Measurements from ENCODE around the gene SIKE1. TPM values are rescaled to one million over a fixed set of nuclear protein-coding genes. Genes with fewer than 3 reads are reported as not detected.

The SIKE1 gene
- total RNA-seq, 1 experiment from 2014 or later = 104 TPM

DNA sequence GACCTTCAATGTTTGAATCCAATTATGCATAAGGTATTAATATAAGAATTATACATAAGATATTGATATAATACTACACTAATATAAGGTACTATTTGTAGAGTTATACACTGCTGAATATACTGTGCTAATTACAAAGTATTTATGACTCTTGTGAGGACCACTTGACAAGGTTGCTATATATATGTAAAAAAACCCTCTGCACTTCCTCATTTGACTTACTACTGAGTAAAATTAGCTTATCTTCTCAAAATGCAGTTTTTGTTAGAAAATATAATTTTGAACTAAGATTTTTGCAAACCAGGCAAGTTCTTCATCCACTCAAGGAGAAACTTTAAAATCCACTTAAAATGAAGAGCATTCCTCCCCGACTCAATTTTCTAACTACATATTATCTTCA, 8.5 kb downstream of the SIKE1 start:
- ChIA-PET CTCF (no interaction called here), POLR2A (ENCODE audit: unreplicated experiment) (no interaction called here)
- Histone ChIP-seq H2AFZ (ENCODE audit: low read length) (no peak overlapping the region), H3K27me3 (ENCODE audit: low read length) (no peaks in the 10 kb centered on the region), H3F3A (ENCODE audit: low read length, unreplicated experiment) (no peaks in the 10 kb centered on the region), H3K79me2 (ENCODE audit: low read length) (no peaks in the 10 kb centered on the region), H3K27ac (ENCODE audit: low read length) (no peak overlapping the region), H4K20me1 (ENCODE audit: low read length) (no peaks in the 10 kb centered on the region), H3K36me3 (ENCODE audit: low read depth, low read length) (peaks cover 27% of the 10 kb centered on the region; the same call in 1 of the 2 replicates), H3K4me3 (ENCODE audit: low read length) (no peak overlapping the region), H3K4me2 (ENCODE audit: low read length) (no peak overlapping the region), H3K4me1 (ENCODE audit: insufficient read depth, low read length) (no peaks in the 10 kb centered on the region; the same call in 1 of the 2 replicates), H3K9me2 (replicated peaks; ENCODE audit: low read length) (no peaks in the 10 kb centered on the region), H3K9ac (ENCODE audit: low read length) (no peak overlapping the region), H3K9me3 (ENCODE audit: low read length) (no peaks in the 10 kb centered on the region)
- DNase-seq (no peak), ATAC-seq (no peak)
- intact Hi-C loops (cut with micrococcal nuclease) = no loop called here
- TF ChIP-seq EZH2phosphoT487 (IDR thresholded peaks at IDR 0.05; ENCODE audit: borderline replicate concordance, low read length) (no peak), EZH2 (IDR thresholded peaks at IDR 0.05; ENCODE audit: low read length, unreplicated experiment) (no peak)
- TF ChIP-seq, protein P1, sequence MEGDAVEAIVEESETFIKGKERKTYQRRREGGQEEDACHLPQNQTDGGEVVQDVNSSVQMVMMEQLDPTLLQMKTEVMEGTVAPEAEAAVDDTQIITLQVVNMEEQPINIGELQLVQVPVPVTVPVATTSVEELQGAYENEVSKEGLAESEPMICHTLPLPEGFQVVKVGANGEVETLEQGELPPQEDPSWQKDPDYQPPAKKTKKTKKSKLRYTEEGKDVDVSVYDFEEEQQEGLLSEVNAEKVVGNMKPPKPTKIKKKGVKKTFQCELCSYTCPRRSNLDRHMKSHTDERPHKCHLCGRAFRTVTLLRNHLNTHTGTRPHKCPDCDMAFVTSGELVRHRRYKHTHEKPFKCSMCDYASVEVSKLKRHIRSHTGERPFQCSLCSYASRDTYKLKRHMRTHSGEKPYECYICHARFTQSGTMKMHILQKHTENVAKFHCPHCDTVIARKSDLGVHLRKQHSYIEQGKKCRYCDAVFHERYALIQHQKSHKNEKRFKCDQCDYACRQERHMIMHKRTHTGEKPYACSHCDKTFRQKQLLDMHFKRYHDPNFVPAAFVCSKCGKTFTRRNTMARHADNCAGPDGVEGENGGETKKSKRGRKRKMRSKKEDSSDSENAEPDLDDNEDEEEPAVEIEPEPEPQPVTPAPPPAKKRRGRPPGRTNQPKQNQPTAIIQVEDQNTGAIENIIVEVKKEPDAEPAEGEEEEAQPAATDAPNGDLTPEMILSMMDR (conservative IDR thresholded peaks at IDR 0.05; ENCODE audit: low read depth, low read length) = no peak
- no TSS peak for BruUV-seq (replicated peaks)

DNA sequence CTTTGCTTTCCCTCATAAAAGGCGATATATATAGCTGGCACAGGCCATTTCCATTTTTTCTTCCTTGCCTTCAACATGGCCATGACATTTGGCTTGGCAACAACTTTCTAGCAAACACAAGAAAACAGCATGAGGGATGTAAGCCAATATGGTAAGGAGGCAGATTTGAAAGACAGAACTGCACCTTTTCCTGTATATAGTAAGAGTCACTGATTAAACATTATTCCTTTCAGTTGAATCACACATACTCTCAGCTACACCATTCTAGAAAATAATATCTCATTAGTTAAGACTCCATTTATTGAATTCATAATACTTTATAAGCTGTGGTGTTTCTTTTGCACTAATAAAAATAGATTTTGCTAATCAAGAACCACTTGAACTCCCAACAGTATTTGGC, 9.5 kb downstream of the SIKE1 start:
- no peaks in the 10 kb centered on the region for H3K27me3 ChIP-seq (ENCODE audit: low read length)
- no peak overlapping the region for H3K4me3 ChIP-seq (ENCODE audit: low read length)
- no peak overlapping the region for H2AFZ ChIP-seq (ENCODE audit: low read length)
- ChIA-PET CTCF (no interaction called here), POLR2A (ENCODE audit: unreplicated experiment) (no interaction called here)
- H3K9me2 ChIP-seq (replicated peaks; ENCODE audit: low read length) = no peaks in the 10 kb centered on the region
- intact Hi-C loops (cut with micrococcal nuclease) = no loop called here
- H4K20me1 ChIP-seq (ENCODE audit: low read length) = no peaks in the 10 kb centered on the region
- DNase-seq (no peak), ATAC-seq (peak; percentile 64)
- H3K9ac ChIP-seq (ENCODE audit: low read length) = no peak overlapping the region
- H3K4me2 ChIP-seq (ENCODE audit: low read length) = no peak overlapping the region
- peaks cover 23% of the 10 kb centered on the region; the same call in 1 of the 2 replicates for H3K36me3 ChIP-seq (ENCODE audit: low read depth, low read length)
- H3K79me2 ChIP-seq (ENCODE audit: low read length) = no peaks in the 10 kb centered on the region
- no peak for TF ChIP-seq EZH2 (IDR thresholded peaks at IDR 0.05; ENCODE audit: low read length, unreplicated experiment)
- TF ChIP-seq EZH2phosphoT487 (IDR thresholded peaks at IDR 0.05; ENCODE audit: borderline replicate concordance, low read length) = no peak
- TF ChIP-seq, protein P1 (conservative IDR thresholded peaks at IDR 0.05; ENCODE audit: low read depth, low read length) = no peak
- no peak overlapping the region for H3K27ac ChIP-seq (ENCODE audit: low read length)
- no peaks in the 10 kb centered on the region; the same call in 1 of the 2 replicates for H3K4me1 ChIP-seq (ENCODE audit: insufficient read depth, low read length)
- H3F3A ChIP-seq (ENCODE audit: low read length, unreplicated experiment) = no peaks in the 10 kb centered on the region
- BruUV-seq (replicated peaks) = no TSS peak
- H3K9me3 ChIP-seq (ENCODE audit: low read length) = no peaks in the 10 kb centered on the region

GRCh38 chr1:114764689-114765088, 15.8 kb downstream of the SIKE1 start:
- TF ChIP-seq EZH2phosphoT487 (IDR thresholded peaks at IDR 0.05; ENCODE audit: borderline replicate concordance, low read length) = no peak
- TF ChIP-seq, protein P1 (conservative IDR thresholded peaks at IDR 0.05; ENCODE audit: low read depth, low read length) = no peak
- no peak for TF ChIP-seq EZH2 (IDR thresholded peaks at IDR 0.05; ENCODE audit: low read length, unreplicated experiment)
- H3K27me3 ChIP-seq (ENCODE audit: low read length) = no peaks in the 10 kb centered on the region
- ATAC-seq = no peak
- H3K4me2 ChIP-seq (ENCODE audit: low read length) = no peak overlapping the region
- no peaks in the 10 kb centered on the region for H3K9me3 ChIP-seq (ENCODE audit: low read length)
- no peak overlapping the region for H3K4me3 ChIP-seq (ENCODE audit: low read length)
- H2AFZ ChIP-seq (ENCODE audit: low read length) = no peak overlapping the region
- ChIA-PET POLR2A (ENCODE audit: unreplicated experiment) (no interaction called here), CTCF (no interaction called here)
- no peaks in the 10 kb centered on the region for H3F3A ChIP-seq (ENCODE audit: low read length, unreplicated experiment)
- H3K79me2 ChIP-seq (ENCODE audit: low read length) = no peaks in the 10 kb centered on the region
- intact Hi-C loops (cut with micrococcal nuclease) = no loop called here
- DNase-seq = no peak
- no peak overlapping the region for H3K9ac ChIP-seq (ENCODE audit: low read length)
- no TSS peak for BruUV-seq (replicated peaks)
- H3K4me1 ChIP-seq (ENCODE audit: insufficient read depth, low read length) = no peaks in the 10 kb centered on the region
- H3K27ac ChIP-seq (ENCODE audit: low read length) = no peak overlapping the region
- no peaks in the 10 kb centered on the region for H4K20me1 ChIP-seq (ENCODE audit: low read length)
- H3K36me3 ChIP-seq (ENCODE audit: low read depth, low read length) = 0 out of 2 replicates have a peak, but pooled peaks cover 3% of the 10 kb centered on the region
- no peaks in the 10 kb centered on the region for H3K9me2 ChIP-seq (replicated peaks; ENCODE audit: low read length)

All from PC-3 (cell line).